ENCODE results near the gene SRD5A1. TPM values are rescaled to one million over a fixed set of nuclear protein-coding genes. Genes with fewer than 3 reads are reported as not detected.

The SRD5A1 gene
- total RNA-seq, 4 donors from 2014 or later = 0.75 to 4.3 (median 3.3) TPM

- no peak for ATAC-seq
- in situ Hi-C loops (cut with MboI; ENCODE audit: low sequenced_read_pairs in 4 of 4) = loop anchor here in 1 of 4 donors (10.0 kb wide), 1 partner anchor 83 kb away; the partner anchor contains the start of genes NSUN2 and SRD5A1
- no peak overlapping the region for H3K4me3 ChIP-seq
- no peaks in the 10 kb centered on the region for H3K36me3 ChIP-seq
- intact Hi-C loops (cut with DNase I; ENCODE audit: low total_unique reads) = loop anchor here (10.0 kb wide), 3 partner anchors 343 to 1293 kb away; partner anchors contain the start of genes ICE1 and MED10
- H3K9me3 ChIP-seq = no peaks in the 10 kb centered on the region
- TF ChIP-seq, protein P1, sequence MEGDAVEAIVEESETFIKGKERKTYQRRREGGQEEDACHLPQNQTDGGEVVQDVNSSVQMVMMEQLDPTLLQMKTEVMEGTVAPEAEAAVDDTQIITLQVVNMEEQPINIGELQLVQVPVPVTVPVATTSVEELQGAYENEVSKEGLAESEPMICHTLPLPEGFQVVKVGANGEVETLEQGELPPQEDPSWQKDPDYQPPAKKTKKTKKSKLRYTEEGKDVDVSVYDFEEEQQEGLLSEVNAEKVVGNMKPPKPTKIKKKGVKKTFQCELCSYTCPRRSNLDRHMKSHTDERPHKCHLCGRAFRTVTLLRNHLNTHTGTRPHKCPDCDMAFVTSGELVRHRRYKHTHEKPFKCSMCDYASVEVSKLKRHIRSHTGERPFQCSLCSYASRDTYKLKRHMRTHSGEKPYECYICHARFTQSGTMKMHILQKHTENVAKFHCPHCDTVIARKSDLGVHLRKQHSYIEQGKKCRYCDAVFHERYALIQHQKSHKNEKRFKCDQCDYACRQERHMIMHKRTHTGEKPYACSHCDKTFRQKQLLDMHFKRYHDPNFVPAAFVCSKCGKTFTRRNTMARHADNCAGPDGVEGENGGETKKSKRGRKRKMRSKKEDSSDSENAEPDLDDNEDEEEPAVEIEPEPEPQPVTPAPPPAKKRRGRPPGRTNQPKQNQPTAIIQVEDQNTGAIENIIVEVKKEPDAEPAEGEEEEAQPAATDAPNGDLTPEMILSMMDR (IDR thresholded peaks at IDR 0.05 in 4 of 5, conservative IDR thresholded peaks at IDR 0.05 in 1 of 5) = no peak
- TF ChIP-seq POLR2A (IDR thresholded peaks at IDR 0.05) = no peak
- no peak for DNase-seq
- H3K27me3 ChIP-seq = no peaks in the 10 kb centered on the region
- peak overlapping the region in 2 of 4 donors; percentile 10 to 75 for H3K27ac ChIP-seq
- H3K4me1 ChIP-seq = peaks cover 79 to 85% of the 10 kb centered on the region in 2 donors
Measured at GRCh38 chr5:6718161-6718681, 85.0 kb downstream of the SRD5A1 start.

GRCh38 chr5:6718718-6719117, 85.5 kb downstream of the SRD5A1 start:
- Histone ChIP-seq H3K36me3 (no peaks in the 10 kb centered on the region), H3K27ac (peak overlapping the region in 2 of 4 donors; percentile 10 to 21), H3K9me3 (no peaks in the 10 kb centered on the region), H3K4me1 (peaks cover 84 to 90% of the 10 kb centered on the region in 2 donors), H3K27me3 (no peaks in the 10 kb centered on the region), H3K4me3 (no peak overlapping the region)
- in situ Hi-C loops (cut with MboI; ENCODE audit: low sequenced_read_pairs in 4 of 4) = loop anchor here in 1 of 4 donors (10.0 kb wide), 1 partner anchor 84 kb away; the partner anchor contains the start of genes NSUN2 and SRD5A1
- TF ChIP-seq POLR2A (IDR thresholded peaks at IDR 0.05) = no peak
- TF ChIP-seq, protein P1 (IDR thresholded peaks at IDR 0.05 in 4 of 5, conservative IDR thresholded peaks at IDR 0.05 in 1 of 5) = no peak
- DNase-seq (no peak), ATAC-seq (no peak)
- intact Hi-C loops (cut with DNase I; ENCODE audit: low total_unique reads) = loop anchor here (10.0 kb wide), 3 partner anchors 344 to 1294 kb away; partner anchors contain the start of genes ICE1 and MED10

GRCh38 chr5:6719417-6719816, 86.2 kb downstream of the SRD5A1 start:
- Histone ChIP-seq H3K4me3 (no peak overlapping the region), H3K27me3 (no peaks in the 10 kb centered on the region), H3K4me1 (peaks cover 85 to 97% of the 10 kb centered on the region in 2 donors), H3K9me3 (no peaks in the 10 kb centered on the region), H3K27ac (peak overlapping the region in 3 of 4 donors; percentile 19 to 55 (median 44)), H3K36me3 (no peaks in the 10 kb centered on the region)
- TF ChIP-seq POLR2A (IDR thresholded peaks at IDR 0.05) = no peak
- TF ChIP-seq, protein P1 (IDR thresholded peaks at IDR 0.05 in 4 of 5, conservative IDR thresholded peaks at IDR 0.05 in 1 of 5) = no peak
- DNase-seq = no peak
- in situ Hi-C loops (cut with MboI; ENCODE audit: low sequenced_read_pairs in 4 of 4) (loop anchor here in 1 of 4 donors (10.0 kb wide), 1 partner anchor 85 kb away; the partner anchor contains the start of genes NSUN2 and SRD5A1), intact Hi-C loops (cut with DNase I; ENCODE audit: low total_unique reads) (loop anchor here (10.0 kb wide), 3 partner anchors 345 to 1295 kb away; partner anchors contain the start of genes ICE1 and MED10)
- ATAC-seq = no peak

- Histone ChIP-seq H3K4me3 (no peak overlapping the region), H3K9me3 (no peaks in the 10 kb centered on the region), H3K27ac (peak overlapping the region in 3 of 4 donors; percentile 19 to 55 (median 44)), H3K36me3 (no peaks in the 10 kb centered on the region), H3K27me3 (no peaks in the 10 kb centered on the region), H3K4me1 (peaks cover 88 to 99% of the 10 kb centered on the region in 2 donors)
- in situ Hi-C loops (cut with MboI; ENCODE audit: low sequenced_read_pairs in 4 of 4) (loop anchor here in 1 of 4 donors (10.0 kb wide), 1 partner anchor 85 kb away; the partner anchor contains the start of genes NSUN2 and SRD5A1), intact Hi-C loops (cut with DNase I; ENCODE audit: low total_unique reads) (loop anchor here (10.0 kb wide), 3 partner anchors 345 to 1295 kb away; partner anchors contain the start of genes ICE1 and MED10)
- DNase-seq = peak in 1 of 2 donors; percentile 50
- TF ChIP-seq, protein P1 (IDR thresholded peaks at IDR 0.05 in 4 of 5, conservative IDR thresholded peaks at IDR 0.05 in 1 of 5) = no peak
- no peak for TF ChIP-seq POLR2A (IDR thresholded peaks at IDR 0.05)
- peak; percentile 43 to 48 for ATAC-seq
Measured at GRCh38 chr5:6719896-6720560, 86.8 kb downstream of the SRD5A1 start.
